Activated T-cell treated with anti-CD3 and anti-CD28 coated beads, Interleukin-2, amount 50 U/mL, for 48 hours (primary cell): ENCODE results near the gene CT45A6.
"Not testable (repeated sequence)": the region's sequence is repeated elsewhere in the genome, so short reads cannot be mapped to it uniquely, and the experiment has no call there.

Experiments
- DNase-seq, 2 experiments: peaks; one replicate each; pipeline ENCODE4 v3.0.0-alpha.2; 2020

The CT45A6 gene, protein sequence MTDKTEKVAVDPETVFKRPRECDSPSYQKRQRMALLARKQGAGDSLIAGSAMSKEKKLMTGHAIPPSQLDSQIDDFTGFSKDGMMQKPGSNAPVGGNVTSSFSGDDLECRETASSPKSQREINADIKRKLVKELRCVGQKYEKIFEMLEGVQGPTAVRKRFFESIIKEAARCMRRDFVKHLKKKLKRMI

DNA sequence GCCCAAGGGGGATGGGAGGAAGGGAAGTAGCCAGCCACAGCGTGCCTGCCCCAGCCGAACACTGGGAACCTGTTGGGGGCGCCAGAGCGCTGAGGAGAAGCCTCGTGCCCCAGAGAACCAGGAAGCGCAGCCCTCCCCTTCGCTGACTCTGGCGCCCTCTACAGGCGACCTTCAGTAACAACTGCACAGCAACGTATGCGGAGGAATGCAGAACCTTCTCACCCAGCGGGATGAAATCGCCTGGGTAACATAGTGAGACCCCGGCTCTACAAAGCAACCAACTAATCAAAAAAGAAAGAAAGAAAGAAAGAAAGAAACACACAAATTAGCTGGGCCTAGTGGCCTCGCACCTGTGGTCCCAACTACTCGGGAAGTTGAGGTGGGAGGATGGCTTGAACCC is at the start of gene CT45A6:
Gene CT45A6, minus strand, starts transcription at position 101 of the 400 bp plus-strand sequence. CDS start 3,794 bp downstream, outside the sequence.
- DNase-seq: not testable (repeated sequence)

DNA sequence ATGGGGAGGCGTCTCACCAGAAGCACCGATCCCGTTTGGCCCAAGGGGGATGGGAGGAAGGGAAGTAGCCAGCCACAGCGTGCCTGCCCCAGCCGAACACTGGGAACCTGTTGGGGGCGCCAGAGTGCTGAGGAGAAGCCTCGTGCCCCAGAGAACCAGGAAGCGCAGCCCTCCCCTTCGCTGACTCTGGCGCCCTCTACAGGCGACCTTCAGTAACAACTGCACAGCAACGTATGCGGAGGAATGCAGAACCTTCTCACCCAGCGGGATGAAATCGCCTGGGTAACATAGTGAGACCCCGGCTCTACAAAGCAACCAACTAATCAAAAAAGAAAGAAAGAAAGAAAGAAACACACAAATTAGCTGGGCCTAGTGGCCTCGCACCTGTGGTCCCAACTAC is 34.6 kb upstream of the CT45A6 start, which contains the start of gene CT45A7:
Gene CT45A7, minus strand, starts transcription at position 101 of the 400 bp plus-strand sequence. CDS start 3,747 bp downstream, outside the sequence.
- not testable (repeated sequence) for DNase-seq

DNA sequence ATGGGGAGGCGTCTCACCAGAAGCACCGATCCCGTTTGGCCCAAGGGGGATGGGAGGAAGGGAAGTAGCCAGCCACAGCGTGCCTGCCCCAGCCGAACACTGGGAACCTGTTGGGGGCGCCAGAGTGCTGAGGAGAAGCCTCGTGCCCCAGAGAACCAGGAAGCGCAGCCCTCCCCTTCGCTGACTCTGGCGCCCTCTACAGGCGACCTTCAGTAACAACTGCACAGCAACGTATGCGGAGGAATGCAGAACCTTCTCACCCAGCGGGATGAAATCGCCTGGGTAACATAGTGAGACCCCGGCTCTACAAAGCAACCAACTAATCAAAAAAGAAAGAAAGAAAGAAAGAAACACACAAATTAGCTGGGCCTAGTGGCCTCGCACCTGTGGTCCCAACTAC is 17.3 kb upstream of the CT45A6 start, which contains the start of gene CT45A2:
Gene CT45A2, minus strand, starts transcription at position 101 of the 400 bp plus-strand sequence. CDS start 3,747 bp downstream, outside the sequence.
- not testable (repeated sequence) for DNase-seq

DNA sequence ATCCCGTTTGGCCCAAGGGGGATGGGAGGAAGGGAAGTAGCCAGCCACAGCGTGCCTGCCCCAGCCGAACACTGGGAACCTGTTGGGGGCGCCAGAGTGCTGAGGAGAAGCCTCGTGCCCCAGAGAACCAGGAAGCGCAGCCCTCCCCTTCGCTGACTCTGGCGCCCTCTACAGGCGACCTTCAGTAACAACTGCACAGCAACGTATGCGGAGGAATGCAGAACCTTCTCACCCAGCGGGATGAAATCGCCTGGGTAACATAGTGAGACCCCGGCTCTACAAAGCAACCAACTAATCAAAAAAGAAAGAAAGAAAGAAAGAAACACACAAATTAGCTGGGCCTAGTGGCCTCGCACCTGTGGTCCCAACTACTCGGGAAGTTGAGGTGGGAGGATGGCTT is 17.2 kb downstream of the CT45A6 start, which contains the start of gene CT45A5:
Gene CT45A5, minus strand, starts transcription at position 101 of the 400 bp plus-strand sequence. CDS start 3,774 bp downstream, outside the sequence.
- DNase-seq: not testable (repeated sequence)

DNA sequence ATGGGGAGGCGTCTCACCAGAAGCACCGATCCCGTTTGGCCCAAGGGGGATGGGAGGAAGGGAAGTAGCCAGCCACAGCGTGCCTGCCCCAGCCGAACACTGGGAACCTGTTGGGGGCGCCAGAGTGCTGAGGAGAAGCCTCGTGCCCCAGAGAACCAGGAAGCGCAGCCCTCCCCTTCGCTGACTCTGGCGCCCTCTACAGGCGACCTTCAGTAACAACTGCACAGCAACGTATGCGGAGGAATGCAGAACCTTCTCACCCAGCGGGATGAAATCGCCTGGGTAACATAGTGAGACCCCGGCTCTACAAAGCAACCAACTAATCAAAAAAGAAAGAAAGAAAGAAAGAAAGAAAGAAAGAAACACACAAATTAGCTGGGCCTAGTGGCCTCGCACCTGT is 34.5 kb downstream of the CT45A6 start, which contains the start of gene CT45A3:
Gene CT45A3, minus strand, starts transcription at position 101 of the 400 bp plus-strand sequence. CDS start 3,747 bp downstream, outside the sequence.
- not testable (repeated sequence) for DNase-seq

DNA sequence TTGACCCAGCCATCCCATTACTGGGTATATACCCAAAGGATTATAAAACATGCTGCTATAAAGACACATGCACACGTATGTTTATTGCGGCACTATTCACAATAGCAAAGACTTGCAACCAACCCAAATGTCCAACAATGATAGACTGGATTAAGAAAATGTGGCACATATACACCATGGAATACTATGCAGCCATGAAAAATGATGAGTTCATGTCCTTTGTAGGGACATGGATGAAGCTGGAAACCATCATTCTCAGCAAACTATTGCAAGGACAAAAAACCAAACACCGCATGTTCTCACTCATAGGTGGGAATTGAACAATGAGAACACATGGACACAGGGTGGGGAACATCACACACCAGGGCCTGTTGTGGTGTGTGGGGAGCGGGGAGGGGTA is 57.8 kb downstream of the CT45A6 start:
- not testable (repeated sequence) for DNase-seq
